BE2C (cell line): ENCODE measurements around the gene DUS1L.
A peak's percentile ranks its signal among the peaks of the same experiment; 100 is the strongest.

Source experiments
- DNase-seq: peaks from one replicate; pipeline ENCODE4 v3.0.0-alpha.2; 2020
- H3K27me3 ChIP-seq: fragments of 250-450 bp; sonication (Bioruptor Pico); 2 replicates; pipeline ENCODE4 v1.5.1; 2020; ENCODE audit warnings: mild to moderate bottlenecking
- H3K36me3 ChIP-seq: fragments of 250-450 bp; sonication (Bioruptor Pico); 2 replicates; pipeline ENCODE4 v1.5.1; 2020; ENCODE audit warnings: mild to moderate bottlenecking
- H3K4me1 ChIP-seq: fragments of 250-450 bp; sonication (Bioruptor Pico); 2 replicates; pipeline ENCODE4 v1.5.1; 2020
- H3K4me3 ChIP-seq: 2 replicates; pipeline ENCODE4 v1.5.1; 2011; ENCODE audit warnings: low read depth, low read length
- H3K9me3 ChIP-seq: fragments of 250-450 bp; sonication (Bioruptor Pico); 2 replicates; pipeline ENCODE4 v1.5.1; 2020
- TF ChIP-seq, protein P1 (sequence below): IDR thresholded peaks from 2 replicates; pipeline ENCODE4 v1.5.1; 2012; ENCODE audit warnings: mild to moderate bottlenecking, low read depth, low read length

The DUS1L gene

GRCh38 chr17:82016061-82016874 lies 49.3 kb downstream of the DUS1L start:
- H3K27me3 ChIP-seq, result no peaks in the 10 kb centered on the region
- no peaks in the 10 kb centered on the region for H3K9me3 ChIP-seq
- no peak overlapping the region for H3K4me3 ChIP-seq
- H3K4me1 ChIP-seq, result peaks cover 27% of the 10 kb centered on the region
- DNase-seq, result no peak
- H3K36me3 ChIP-seq, result peaks cover 8% of the 10 kb centered on the region
- TF ChIP-seq, protein P1, sequence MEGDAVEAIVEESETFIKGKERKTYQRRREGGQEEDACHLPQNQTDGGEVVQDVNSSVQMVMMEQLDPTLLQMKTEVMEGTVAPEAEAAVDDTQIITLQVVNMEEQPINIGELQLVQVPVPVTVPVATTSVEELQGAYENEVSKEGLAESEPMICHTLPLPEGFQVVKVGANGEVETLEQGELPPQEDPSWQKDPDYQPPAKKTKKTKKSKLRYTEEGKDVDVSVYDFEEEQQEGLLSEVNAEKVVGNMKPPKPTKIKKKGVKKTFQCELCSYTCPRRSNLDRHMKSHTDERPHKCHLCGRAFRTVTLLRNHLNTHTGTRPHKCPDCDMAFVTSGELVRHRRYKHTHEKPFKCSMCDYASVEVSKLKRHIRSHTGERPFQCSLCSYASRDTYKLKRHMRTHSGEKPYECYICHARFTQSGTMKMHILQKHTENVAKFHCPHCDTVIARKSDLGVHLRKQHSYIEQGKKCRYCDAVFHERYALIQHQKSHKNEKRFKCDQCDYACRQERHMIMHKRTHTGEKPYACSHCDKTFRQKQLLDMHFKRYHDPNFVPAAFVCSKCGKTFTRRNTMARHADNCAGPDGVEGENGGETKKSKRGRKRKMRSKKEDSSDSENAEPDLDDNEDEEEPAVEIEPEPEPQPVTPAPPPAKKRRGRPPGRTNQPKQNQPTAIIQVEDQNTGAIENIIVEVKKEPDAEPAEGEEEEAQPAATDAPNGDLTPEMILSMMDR, result no peak

DNA sequence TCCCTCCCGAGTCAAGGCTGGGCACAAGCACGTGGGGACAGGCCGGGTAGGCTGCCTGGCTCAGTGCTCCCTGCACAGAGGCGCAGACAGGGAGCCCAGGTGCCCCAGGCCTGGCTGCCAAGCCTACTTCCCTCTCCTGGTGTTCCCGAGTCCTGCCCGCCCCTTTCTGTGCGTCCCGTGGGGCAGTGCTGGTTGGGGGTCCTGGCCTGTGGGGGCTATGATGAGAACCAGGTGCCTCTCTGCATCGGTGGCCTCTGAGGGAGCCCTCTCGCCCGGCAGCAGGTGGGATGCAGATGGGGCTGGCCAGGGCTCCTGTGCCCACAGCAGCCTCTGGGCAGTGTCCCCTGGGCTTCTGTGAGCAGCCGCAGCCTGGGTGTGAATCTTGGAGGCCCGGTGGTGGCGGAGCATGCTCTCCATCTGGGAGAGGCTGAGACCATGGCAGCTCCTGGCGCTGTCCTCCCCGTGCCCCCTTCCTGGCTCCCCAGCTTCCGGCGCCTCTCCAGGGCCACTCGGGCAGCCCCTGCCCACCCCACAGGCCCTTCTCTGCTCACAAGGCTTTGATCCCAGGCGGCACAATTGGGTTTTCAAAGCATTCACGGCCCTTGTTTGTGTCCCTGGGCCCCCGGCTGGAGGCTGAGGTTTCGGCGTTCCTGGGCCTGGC lies 50.2 kb downstream of the DUS1L start:
- no peak overlapping the region for H3K4me3 ChIP-seq
- no peak for DNase-seq
- H3K36me3 ChIP-seq, result peaks cover 8% of the 10 kb centered on the region
- no peaks in the 10 kb centered on the region for H3K27me3 ChIP-seq
- H3K9me3 ChIP-seq, result no peaks in the 10 kb centered on the region
- H3K4me1 ChIP-seq, result peaks cover 23% of the 10 kb centered on the region
- TF ChIP-seq, protein P1, result no peak

DNA sequence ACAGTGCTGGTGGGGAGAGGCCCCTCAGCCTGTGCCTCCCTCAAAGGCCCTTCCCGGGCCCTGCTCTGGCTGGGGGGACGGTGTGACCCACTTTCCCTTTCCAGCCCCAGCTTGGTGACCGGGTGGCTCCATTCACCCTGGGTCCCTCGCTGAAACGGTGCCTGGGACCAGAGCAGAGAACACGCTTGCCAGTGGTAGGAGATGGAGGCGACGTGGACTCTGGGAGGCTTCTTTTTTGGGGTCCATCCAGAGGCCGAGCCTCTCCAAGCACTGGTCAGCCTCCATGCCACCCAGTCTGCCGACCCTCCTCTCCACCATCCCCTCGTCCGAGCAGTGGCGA lies 50.7 kb downstream of the DUS1L start:
- H3K36me3 ChIP-seq, result peaks cover 8% of the 10 kb centered on the region
- TF ChIP-seq, protein P1, result no peak
- no peak for DNase-seq
- H3K4me3 ChIP-seq, result no peak overlapping the region
- peaks cover 23% of the 10 kb centered on the region for H3K4me1 ChIP-seq
- H3K9me3 ChIP-seq, result no peaks in the 10 kb centered on the region
- no peaks in the 10 kb centered on the region for H3K27me3 ChIP-seq

GRCh38 chr17:82014432-82014831 lies 51.2 kb downstream of the DUS1L start:
- peaks cover 23% of the 10 kb centered on the region for H3K4me1 ChIP-seq
- TF ChIP-seq, protein P1, result no peak
- DNase-seq, result no peak
- no peaks in the 10 kb centered on the region for H3K27me3 ChIP-seq
- H3K4me3 ChIP-seq, result no peak overlapping the region
- no peaks in the 10 kb centered on the region for H3K9me3 ChIP-seq
- peaks cover 8% of the 10 kb centered on the region for H3K36me3 ChIP-seq

DNA sequence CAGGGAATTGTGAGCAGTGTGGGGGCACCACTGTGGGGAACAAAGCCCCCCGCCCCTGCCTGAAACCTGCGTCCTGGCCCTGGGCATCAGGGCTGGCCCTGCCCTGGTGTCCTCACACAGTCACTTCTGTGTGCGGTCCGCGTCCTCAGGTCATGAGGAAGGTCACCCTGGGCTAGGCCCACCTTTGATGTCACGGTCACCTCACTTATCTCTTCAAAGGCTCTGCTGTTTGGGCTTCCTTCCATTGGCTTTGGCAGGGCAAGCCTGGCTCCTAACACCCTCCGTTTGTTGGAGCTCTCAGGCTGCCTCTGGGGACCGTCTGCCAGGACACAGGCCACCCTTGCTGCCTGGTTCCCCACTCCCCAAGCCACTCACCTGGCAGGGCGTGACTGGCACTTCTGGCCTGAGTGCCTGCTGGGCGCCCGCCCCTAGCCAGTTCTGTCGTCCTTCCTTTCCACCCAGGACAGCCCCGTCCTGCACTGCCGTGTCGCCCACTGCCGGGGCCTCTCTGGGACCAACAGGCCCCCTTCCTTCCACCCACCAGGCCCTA lies 51.8 kb downstream of the DUS1L start:
- TF ChIP-seq, protein P1, result no peak
- Histone ChIP-seq H3K4me1 (peaks cover 23% of the 10 kb centered on the region), H3K27me3 (no peaks in the 10 kb centered on the region), H3K36me3 (peaks cover 8% of the 10 kb centered on the region), H3K4me3 (no peak overlapping the region), H3K9me3 (no peaks in the 10 kb centered on the region)
- no peak for DNase-seq

- H3K4me3 ChIP-seq, result no peak overlapping the region
- H3K4me1 ChIP-seq, result peaks cover 23% of the 10 kb centered on the region
- TF ChIP-seq, protein P1, result no peak
- H3K9me3 ChIP-seq, result no peaks in the 10 kb centered on the region
- H3K36me3 ChIP-seq, result peaks cover 5% of the 10 kb centered on the region
- DNase-seq, result peak; percentile 75
- no peaks in the 10 kb centered on the region for H3K27me3 ChIP-seq
Observed at GRCh38 chr17:82013341-82013740, 52.3 kb downstream of the DUS1L start.
